CD4-positive, alpha-beta T cell treated with Interleukin-1 beta for 1 hour (primary cell): ENCODE data around the gene KDELR3.

Experiments used
- DNase-seq, 2 donors: peaks; one replicate each; pipeline ENCODE4 v3.0.0-alpha.2; 2020 to 2022

KDELR3 gene

GRCh38 chr22:38467904-38468442, at the start of gene KDELR3:
KDELR3 (plus strand) TSS chr22:38468096; CDS start chr22:38468234, 138 bp downstream.
- peak; percentile 43 to 44 for DNase-seq

GRCh38 chr22:38418589-38418988, 49.3 kb upstream of the KDELR3 start:
- DNase-seq: no peak

GRCh38 chr22:38419121-38419857, 48.6 kb upstream of the KDELR3 start:
- no peak for DNase-seq

- DNase-seq: no peak
Observed at GRCh38 chr22:38419858-38420160, 48.1 kb upstream of the KDELR3 start.

GRCh38 chr22:38420734-38421133, 47.2 kb upstream of the KDELR3 start:
- DNase-seq: no peak

- DNase-seq: no peak
Observed at GRCh38 chr22:38422611-38423511, 45.0 kb upstream of the KDELR3 start.

- no peak for DNase-seq
Observed at GRCh38 chr22:38423512-38424503, 44.1 kb upstream of the KDELR3 start.

- DNase-seq: no peak
Observed at GRCh38 chr22:38424525-38425080, 43.3 kb upstream of the KDELR3 start.

- no peak for DNase-seq
Observed at GRCh38 chr22:38426628-38427027, 41.3 kb upstream of the KDELR3 start.

- DNase-seq: no peak
Observed at GRCh38 chr22:38427465-38427864, 40.4 kb upstream of the KDELR3 start.

GRCh38 chr22:38427940-38428339, 40.0 kb upstream of the KDELR3 start:
- no peak for DNase-seq

GRCh38 chr22:38428714-38429113, 39.2 kb upstream of the KDELR3 start:
- no peak for DNase-seq

- DNase-seq: no peak
Observed at GRCh38 chr22:38429499-38430068, 38.3 kb upstream of the KDELR3 start.

GRCh38 chr22:38431266-38432010, 36.5 kb upstream of the KDELR3 start:
- DNase-seq: no peak

GRCh38 chr22:38432264-38432663, 35.6 kb upstream of the KDELR3 start:
- no peak for DNase-seq

- DNase-seq: no peak
Observed at GRCh38 chr22:38433871-38434270, 34.0 kb upstream of the KDELR3 start.

- no peak for DNase-seq
Observed at GRCh38 chr22:38435010-38435409, 32.9 kb upstream of the KDELR3 start.

GRCh38 chr22:38435965-38436364, 31.9 kb upstream of the KDELR3 start:
- DNase-seq: no peak

GRCh38 chr22:38436629-38437395, 31.1 kb upstream of the KDELR3 start:
- DNase-seq: no peak

- DNase-seq: no peak
Observed at GRCh38 chr22:38437416-38437815, 30.5 kb upstream of the KDELR3 start.
